GM21360 (cell line): ENCODE data around the gene CHKB.
A peak's percentile ranks its signal among the peaks of the same experiment; 100 is the strongest.

Source experiments
- ATAC-seq: cut with Tn5 transposase; IDR thresholded peaks from one replicate; pipeline ENCODE4 v1.9.1; 2021; ENCODE audit warnings: mild to moderate bottlenecking, moderate library complexity; ENCODE audit not compliant: unreplicated experiment

CHKB gene

GRCh38 chr22:50576070-50576469 lies 6.6 kb downstream of the CHKB start:
- ATAC-seq: no peak

GRCh38 chr22:50575426-50575941 lies 7.2 kb downstream of the CHKB start:
- no peak for ATAC-seq

DNA sequence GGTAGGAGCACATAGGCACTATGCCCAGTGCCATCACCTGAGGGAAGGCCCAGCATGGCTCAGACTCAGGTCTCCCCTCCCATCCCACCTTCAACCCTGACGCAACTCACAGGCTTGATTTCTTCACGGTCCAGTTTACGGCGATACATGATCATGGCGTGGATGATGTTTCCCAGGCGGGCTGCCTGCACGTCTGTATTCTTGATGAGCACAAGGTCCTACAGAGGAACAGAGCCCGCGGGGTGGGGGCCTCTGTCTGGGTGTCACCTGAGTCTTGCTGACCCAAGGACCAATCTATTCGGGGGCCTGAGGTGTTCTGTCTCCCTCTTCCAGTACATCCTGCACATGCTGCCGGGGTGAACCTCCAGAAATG lies 8.3 kb downstream of the CHKB start:
- no peak for ATAC-seq

GRCh38 chr22:50573491-50574382 lies 8.9 kb downstream of the CHKB start:
- no peak for ATAC-seq

GRCh38 chr22:50572965-50573364 lies 9.7 kb downstream of the CHKB start:
- ATAC-seq: no peak

DNA sequence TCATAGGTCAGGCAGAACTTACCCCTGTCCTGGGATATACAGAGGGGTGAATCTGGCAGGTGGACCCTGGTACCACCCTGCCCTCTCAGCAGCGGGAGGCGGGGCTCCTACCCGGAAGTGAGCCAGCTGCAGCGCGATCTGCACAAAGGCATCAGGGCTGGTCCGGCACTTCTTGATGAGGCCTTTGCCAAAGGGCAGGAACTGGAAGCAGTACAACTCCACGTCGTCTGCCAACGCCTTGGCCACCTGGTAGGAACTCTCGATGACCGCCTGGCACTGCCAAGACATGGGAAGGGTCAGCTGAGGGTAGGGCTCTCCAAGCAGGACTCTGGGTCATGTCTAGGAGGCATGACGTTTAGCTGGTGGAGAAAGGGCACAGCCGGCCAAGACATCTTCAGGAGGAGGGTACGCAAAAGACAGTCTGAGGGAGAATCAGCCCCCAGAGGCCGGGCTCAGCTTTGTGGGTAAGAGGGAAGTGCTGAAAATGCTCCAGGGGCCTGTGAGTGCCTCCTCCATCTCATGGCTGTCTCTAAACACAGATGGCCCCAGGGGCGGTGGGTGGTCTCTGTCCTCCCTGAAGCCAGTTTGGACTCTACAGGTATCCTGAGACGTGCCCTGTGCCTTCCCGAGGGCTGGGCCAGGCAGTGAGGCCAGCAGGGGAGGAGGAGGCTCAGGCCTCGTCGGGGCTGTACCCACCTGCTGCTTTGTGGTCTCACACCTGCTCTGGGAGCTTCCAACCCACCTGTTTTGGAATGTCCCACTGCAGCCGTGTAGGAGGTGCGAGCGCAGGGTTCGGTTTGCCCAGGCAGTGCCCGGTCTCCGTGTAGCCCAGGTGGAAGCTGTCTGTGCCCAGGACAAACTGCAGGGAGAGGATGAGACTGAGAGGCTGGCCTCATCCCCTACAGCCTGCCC lies 11.1 kb downstream of the CHKB start:
- no peak for ATAC-seq

GRCh38 chr22:50570861-50571260 lies 11.8 kb downstream of the CHKB start:
- ATAC-seq: no peak

DNA sequence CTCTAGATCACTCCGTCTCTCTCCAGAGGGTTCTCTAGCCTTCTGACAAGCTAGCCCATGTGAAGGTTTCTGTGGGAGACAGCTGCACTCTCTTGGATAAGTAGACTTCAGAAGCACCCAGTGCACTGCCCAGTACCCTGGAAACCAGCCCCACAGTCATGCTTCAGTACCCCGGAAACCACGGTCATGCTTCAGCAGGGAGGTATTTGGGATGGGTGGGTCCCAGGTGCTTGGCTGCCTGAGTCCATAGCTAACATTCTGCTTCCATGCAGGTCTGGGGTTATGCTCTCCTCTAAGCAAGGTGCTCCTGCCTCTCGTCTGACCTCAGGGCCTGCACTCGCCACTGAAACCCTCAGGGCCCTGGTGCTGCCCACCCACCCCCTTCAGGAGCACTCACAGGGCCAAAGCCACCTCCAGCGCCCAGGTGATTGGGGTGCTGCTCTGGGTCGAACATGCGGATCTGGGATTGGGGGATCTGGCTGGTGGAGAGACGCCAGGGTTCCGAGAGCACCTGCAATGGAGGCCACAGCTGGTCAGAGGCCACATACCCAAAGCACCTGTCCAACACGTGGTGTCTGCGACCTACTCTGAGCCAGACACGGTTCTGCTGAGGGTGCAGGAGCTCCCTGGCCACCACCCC lies 12.6 kb downstream of the CHKB start:
- no peak for ATAC-seq

DNA sequence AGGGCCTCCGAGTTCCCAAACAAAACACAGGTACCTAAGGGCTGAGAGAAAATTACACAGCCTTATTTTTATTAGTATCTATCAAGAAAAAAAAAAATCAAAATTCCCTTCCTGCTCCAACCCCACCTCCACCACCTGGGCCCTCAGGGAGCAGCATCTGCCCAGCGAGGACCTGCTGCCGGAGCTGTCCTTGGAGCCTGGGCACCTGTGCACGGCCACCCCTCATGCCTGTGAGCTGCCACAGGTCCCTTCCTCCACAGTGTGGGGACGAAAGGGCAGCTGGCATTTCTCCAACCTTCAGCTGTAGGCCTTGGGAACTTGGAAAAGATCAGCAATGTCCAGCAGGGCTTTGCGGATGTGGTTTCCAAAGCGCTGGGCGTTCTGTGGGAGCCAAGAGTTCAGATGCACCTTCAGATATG lies 13.6 kb downstream of the CHKB start:
- ATAC-seq: no peak

DNA sequence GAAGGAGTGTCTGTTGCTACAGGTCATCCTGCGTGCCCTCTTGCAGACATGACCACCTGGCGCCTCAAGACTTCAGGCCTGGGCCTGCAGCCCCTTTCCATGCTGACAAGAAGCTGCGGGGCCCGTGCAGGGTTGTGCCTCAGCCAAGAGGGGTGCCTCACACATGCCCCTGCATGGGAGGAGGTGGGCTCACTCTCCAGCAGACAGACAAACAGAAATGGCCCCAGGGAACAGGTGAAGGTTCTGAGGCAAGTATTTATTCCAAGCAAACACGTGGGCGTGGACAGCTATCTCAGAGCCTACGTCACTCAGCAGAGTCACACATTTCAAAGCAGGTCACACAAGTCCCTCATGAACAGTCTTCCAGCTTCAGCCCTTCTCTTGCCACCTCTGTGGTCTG lies 14.0 kb downstream of the CHKB start:
- no peak for ATAC-seq

DNA sequence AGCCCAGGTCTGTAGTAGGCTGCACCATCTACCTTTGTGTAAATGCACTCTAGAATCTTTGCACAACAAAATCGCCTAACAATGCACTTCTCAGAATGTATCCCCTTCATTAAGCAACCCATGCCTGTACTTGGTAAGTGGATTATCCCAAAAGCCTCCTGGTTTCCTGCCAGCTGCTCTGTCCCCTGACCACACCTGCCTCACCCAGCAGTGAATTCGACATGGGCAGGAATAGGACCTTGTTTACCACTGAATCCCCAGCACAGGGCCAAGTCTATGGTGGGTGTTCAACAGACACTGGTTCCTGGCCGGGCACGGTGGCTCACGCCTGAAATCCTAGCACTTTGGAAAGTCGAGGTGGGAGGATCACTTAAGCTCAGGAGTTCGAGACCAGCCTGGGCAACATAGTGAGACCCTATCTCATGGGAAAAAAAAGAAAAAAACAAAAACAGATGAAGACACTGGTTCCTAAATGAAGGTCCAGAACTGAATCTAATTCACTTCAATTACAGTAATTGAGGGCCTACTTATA lies 14.9 kb downstream of the CHKB start:
- ATAC-seq: no peak

GRCh38 chr22:50564289-50564688 lies 18.4 kb downstream of the CHKB start:
- ATAC-seq: no peak

GRCh38 chr22:50563413-50564160 lies 19.1 kb downstream of the CHKB start:
- no peak for ATAC-seq

GRCh38 chr22:50562523-50563412 lies 19.9 kb downstream of the CHKB start, which contains the start of gene SYCE3:
Gene SYCE3 (minus strand): TSS chr22:50562919. CDS start chr22:50556405, 6,514 bp downstream.
- ATAC-seq: peak; percentile 90

- no peak for ATAC-seq
Observed at GRCh38 chr22:50561401-50562358, 21.0 kb downstream of the CHKB start.

GRCh38 chr22:50560034-50560433 lies 22.6 kb downstream of the CHKB start:
- ATAC-seq: no peak

- ATAC-seq: no peak
Observed at GRCh38 chr22:50556703-50557102, 25.9 kb downstream of the CHKB start.

- no peak for ATAC-seq
Observed at GRCh38 chr22:50553310-50553709, 29.3 kb downstream of the CHKB start.
